Neuronal stem cell (in vitro differentiated cells): ENCODE measurements around the gene CD52.

Experiments used
- DNase-seq: peaks from one replicate; pipeline ENCODE4 v3.0.0-alpha.2; 2013; ENCODE audit warnings: low spot score
- H2AFZ ChIP-seq: one replicate; pipeline ENCODE4 v1.6.1; 2013; ENCODE audit warnings: mild to moderate bottlenecking, low read length, inconsistent platforms
- H2AK5ac ChIP-seq: 2 replicates; pipeline ENCODE4 v1.6.1; 2013; ENCODE audit warnings: low read depth, mild to moderate bottlenecking, inconsistent platforms, low read length, moderate library complexity, mixed read lengths
- H2BK120ac ChIP-seq: 2 replicates; pipeline ENCODE4 v1.6.1; 2013; ENCODE audit warnings: low read depth, mild to moderate bottlenecking, inconsistent platforms, low read length, moderate library complexity, mixed read lengths
- H2BK12ac ChIP-seq: one replicate; pipeline ENCODE4 v1.6.1; 2013; ENCODE audit warnings: low read length, inconsistent platforms
- H2BK15ac ChIP-seq: 2 replicates; pipeline ENCODE4 v1.6.1; 2013; ENCODE audit warnings: mild to moderate bottlenecking, low read length, inconsistent platforms, mixed read lengths
- H2BK5ac ChIP-seq: one replicate; pipeline ENCODE4 v1.6.1; 2013; ENCODE audit warnings: inconsistent platforms, mild to moderate bottlenecking, low read length, moderate library complexity
- H3K14ac ChIP-seq: one replicate; pipeline ENCODE4 v1.6.1; 2013; ENCODE audit warnings: low read length, inconsistent platforms
- H3K18ac ChIP-seq: 2 replicates; pipeline ENCODE4 v1.6.1; 2013; ENCODE audit warnings: low read length, inconsistent platforms
- H3K23ac ChIP-seq: 2 replicates; pipeline ENCODE4 v1.6.1; 2013; ENCODE audit warnings: low read depth, mild to moderate bottlenecking, mixed read lengths, low read length, inconsistent platforms; ENCODE audit not compliant: poor library complexity
- H3K27ac ChIP-seq: replicated peaks from 3 replicates; pipeline ENCODE4 v1.5.1; 2013; ENCODE audit warnings: low read length, inconsistent platforms
- H3K27me3 ChIP-seq, 3 experiments: 2 replicates each; pipeline ENCODE4 v1.6.1; 2013; ENCODE audit warnings: low read length in 3 of 3, mild to moderate bottlenecking in 2 of 3, inconsistent platforms in 1 of 3, low read depth in 1 of 3, mixed read lengths in 1 of 3, moderate library complexity in 1 of 3; ENCODE audit not compliant: control insufficient read depth in 3 of 3, insufficient read depth in 3 of 3
- H3K36me3 ChIP-seq, 2 donors: replicated peaks in 1 of 2; 2 replicates each; pipeline ENCODE4 v1.6.1; 2013; ENCODE audit warnings: low read length in 2 of 2; ENCODE audit not compliant: control insufficient read depth in 2 of 2, insufficient read depth in 2 of 2
- H3K4ac ChIP-seq: 2 replicates; pipeline ENCODE4 v1.6.1; 2013; ENCODE audit warnings: inconsistent platforms, mild to moderate bottlenecking, low read length, moderate library complexity
- H3K4me1 ChIP-seq, 2 donors: 1 replicate in 1 of 2; 2 replicates in 1 of 2; pipeline ENCODE4 v1.6.1; 2013; ENCODE audit warnings: low read length in 2 of 2, low read depth in 1 of 2; ENCODE audit not compliant: control insufficient read depth in 2 of 2, insufficient read depth in 1 of 2
- H3K4me2 ChIP-seq: one replicate; pipeline ENCODE4 v1.6.1; 2013; ENCODE audit warnings: mild to moderate bottlenecking, low read length, inconsistent platforms; ENCODE audit not compliant: insufficient read depth, poor library complexity, severe bottlenecking
- H3K4me3 ChIP-seq, 2 donors: 2 replicates each; pipeline ENCODE4 v1.5.1; 2013; ENCODE audit warnings: low read length in 2 of 2, mild to moderate bottlenecking in 2 of 2, inconsistent platforms in 1 of 2, moderate library complexity in 1 of 2
- H3K79me1 ChIP-seq: one replicate; pipeline ENCODE4 v1.6.1; 2013; ENCODE audit warnings: low read depth, mild to moderate bottlenecking, inconsistent platforms, low read length, moderate library complexity
- H3K9ac ChIP-seq: one replicate; pipeline ENCODE4 v1.6.1; 2013; ENCODE audit warnings: mild to moderate bottlenecking, low read depth, low read length, inconsistent platforms; ENCODE audit not compliant: poor library complexity
- H3K9me3 ChIP-seq, 2 donors: replicated peaks in 1 of 2; 2 replicates each; pipeline versions ENCODE3 to v1.6.1; 2013; ENCODE audit warnings: low read length in 2 of 2, mild to moderate bottlenecking in 2 of 2, inconsistent platforms in 1 of 2, low read depth in 1 of 2, mixed read lengths in 1 of 2, moderate library complexity in 1 of 2; ENCODE audit not compliant: control insufficient read depth in 2 of 2, insufficient read depth in 1 of 2
- H4K8ac ChIP-seq: one replicate; pipeline ENCODE4 v1.6.1; 2013; ENCODE audit warnings: low read depth, mild to moderate bottlenecking, inconsistent platforms, low read length, moderate library complexity
- H4K91ac ChIP-seq: one replicate; pipeline ENCODE4 v1.6.1; 2013; ENCODE audit warnings: low read length, low read depth, mild to moderate bottlenecking, inconsistent platforms; ENCODE audit not compliant: poor library complexity
- WGBS, 2 donors: extraction: QIAGEN DNeasy Blood & Tissue Kit; methylation state at CpG; one replicate each; pipeline ENCODE4 v1.1.7; 2013; ENCODE audit warnings: missing lambda C conversion rate in 2 of 2, mixed read lengths in 1 of 2; ENCODE audit not compliant: insufficient read length in 2 of 2, insufficient replicate concordance in 1 of 2; ENCODE audit errors: extremely low coverage in 2 of 2; 5-methylcytosine and 5-hydroxymethylcytosine counted together

Gene CD52

DNA sequence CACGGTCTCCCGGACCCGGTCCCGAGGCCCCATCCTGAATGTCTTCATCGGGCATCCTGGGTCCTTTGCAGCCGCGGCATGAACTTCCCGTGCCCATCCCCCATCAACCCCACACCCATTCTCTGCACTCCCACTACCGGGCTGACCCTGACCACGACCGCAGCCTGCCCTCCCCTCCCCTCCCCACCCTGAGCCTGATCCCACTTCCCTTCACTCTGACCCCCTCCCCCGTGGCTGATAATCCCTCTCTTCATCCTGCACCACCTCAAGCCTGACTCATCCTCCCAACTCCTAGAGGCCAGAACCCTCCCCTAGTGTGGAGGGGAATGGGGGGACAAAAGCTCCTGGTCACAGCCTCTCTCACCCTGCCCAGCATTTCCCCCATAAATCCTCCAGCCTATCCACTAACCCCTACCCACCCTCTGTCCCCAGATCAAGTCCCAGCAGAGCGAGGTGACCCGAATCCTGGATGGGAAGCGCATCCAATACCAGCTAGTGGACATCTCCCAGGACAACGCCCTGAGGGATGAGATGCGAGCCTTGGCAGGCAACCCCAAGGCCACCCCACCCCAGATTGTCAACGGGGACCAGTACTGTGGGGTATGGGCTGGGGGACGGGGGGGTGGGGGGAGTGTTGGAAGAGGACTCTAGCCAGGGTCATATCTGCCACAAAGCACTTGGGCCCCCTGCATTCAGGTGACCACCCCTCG lies 37.3 kb upstream of the CD52 start:
- Histone ChIP-seq H3K79me1 (peaks cover 10% of the 10 kb centered on the region), H3K14ac (peak overlapping the region; percentile 23), H2AK5ac (peak overlapping the region; percentile 67), H3K4me1 (peaks cover 30 to 33% of the 10 kb centered on the region in 2 donors), H4K91ac (peak overlapping the region; percentile 7), H3K4me2 (peak overlapping the region; percentile 95), H3K18ac (peak overlapping the region; percentile 97), H3K9me3 (no peaks in the 10 kb centered on the region), H3K4me3 (peak overlapping the region; percentile 64 to 87), H3K27ac (no peak overlapping the region), H3K23ac (peak overlapping the region; percentile 92), H2BK12ac (no peak overlapping the region), H2AFZ (peak overlapping the region; percentile 97), H2BK5ac (no peak overlapping the region), H3K9ac (peak overlapping the region; percentile 78), H2BK120ac (no peak overlapping the region), H4K8ac (no peak overlapping the region), H2BK15ac (peak overlapping the region; percentile 30), H3K27me3 (no peaks in the 10 kb centered on the region), H3K36me3 (peaks cover 31 to 54% of the 10 kb centered on the region in 2 donors), H3K4ac (peak overlapping the region; percentile 18)
- WGBS, 2 donors = no CpG with 5 or more reads among the region's 20 CpGs
- DNase-seq = no peak

DNA sequence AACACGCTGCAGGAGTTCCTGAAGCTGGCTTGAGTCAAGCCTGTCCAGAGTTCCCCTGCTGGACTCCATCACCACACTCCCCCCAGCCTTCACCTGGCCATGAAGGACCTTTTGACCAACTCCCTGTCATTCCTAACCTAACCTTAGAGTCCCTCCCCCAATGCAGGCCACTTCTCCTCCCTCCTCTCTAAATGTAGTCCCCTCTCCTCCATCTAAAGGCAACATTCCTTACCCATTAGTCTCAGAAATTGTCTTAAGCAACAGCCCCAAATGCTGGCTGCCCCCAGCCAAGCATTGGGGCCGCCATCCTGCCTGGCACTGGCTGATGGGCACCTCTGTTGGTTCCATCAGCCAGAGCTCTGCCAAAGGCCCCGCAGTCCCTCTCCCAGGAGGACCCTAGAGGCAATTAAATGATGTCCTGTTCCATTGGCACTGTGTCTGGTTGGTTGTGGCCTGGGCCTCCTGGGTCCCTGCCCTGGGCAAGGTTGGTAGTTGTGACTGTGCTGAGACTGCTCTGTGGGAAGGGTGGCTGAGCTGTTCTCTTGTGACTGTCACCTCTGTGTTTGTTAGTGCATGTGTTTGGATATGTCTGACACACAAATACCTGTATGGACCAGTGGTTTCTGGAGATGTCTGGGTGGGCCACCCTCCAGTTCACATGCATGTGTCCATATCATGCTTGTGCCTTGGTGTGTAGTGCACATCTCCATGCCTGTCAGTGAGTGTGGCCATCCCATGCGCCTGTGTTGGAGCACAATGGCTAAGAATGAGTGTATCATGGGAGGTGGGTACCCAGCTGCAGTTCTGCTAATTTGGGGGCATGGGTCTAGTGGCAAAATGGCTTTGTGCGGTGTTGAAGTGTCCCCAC lies 36.4 kb upstream of the CD52 start:
- peak overlapping the region; percentile 27 for H3K4me2 ChIP-seq
- H2BK15ac ChIP-seq = peak overlapping the region; percentile 2
- WGBS, 2 donors = no CpG with 5 or more reads among the region's 5 CpGs
- H3K4me3 ChIP-seq = peak overlapping the region in 1 of 2 donors; percentile 42
- no peak overlapping the region for H2BK120ac ChIP-seq
- H3K14ac ChIP-seq = no peak overlapping the region
- H2BK12ac ChIP-seq = no peak overlapping the region
- no peak overlapping the region for H2AFZ ChIP-seq
- no peak overlapping the region for H4K8ac ChIP-seq
- H3K79me1 ChIP-seq = peaks cover 10% of the 10 kb centered on the region
- H3K27ac ChIP-seq = peak overlapping the region; percentile 73
- DNase-seq = no peak
- H3K27me3 ChIP-seq = no peaks in the 10 kb centered on the region
- no peak overlapping the region for H3K9ac ChIP-seq
- H2BK5ac ChIP-seq = no peak overlapping the region
- peak overlapping the region; percentile 12 for H3K18ac ChIP-seq
- no peak overlapping the region for H2AK5ac ChIP-seq
- no peak overlapping the region for H3K23ac ChIP-seq
- H4K91ac ChIP-seq = no peak overlapping the region
- peaks cover 31 to 33% of the 10 kb centered on the region in 2 donors for H3K4me1 ChIP-seq
- H3K9me3 ChIP-seq = no peaks in the 10 kb centered on the region
- peaks cover 26 to 47% of the 10 kb centered on the region in 2 donors for H3K36me3 ChIP-seq
- no peak overlapping the region for H3K4ac ChIP-seq

DNA sequence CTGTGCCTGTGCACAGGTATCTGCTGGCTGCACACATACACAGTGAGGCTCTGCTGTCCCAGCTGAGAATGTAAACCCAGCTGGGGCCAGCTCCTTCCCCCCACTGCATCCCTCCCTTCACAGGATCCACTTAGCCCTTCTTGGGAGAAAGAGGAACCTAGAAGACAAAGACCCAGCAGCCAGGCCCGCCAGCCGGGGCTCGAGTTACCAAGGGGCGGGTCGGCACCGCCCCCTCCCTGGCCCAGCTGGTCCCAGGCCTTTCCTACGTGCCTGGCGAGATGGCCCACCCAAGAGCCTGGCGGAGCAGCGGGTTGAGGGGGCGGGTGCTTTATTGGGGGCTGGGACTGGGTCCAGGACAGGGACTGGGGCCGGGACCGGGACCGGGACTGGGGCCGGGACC lies 35.8 kb upstream of the CD52 start:
- Histone ChIP-seq H3K4me2 (peak overlapping the region; percentile 48), H3K23ac (no peak overlapping the region), H2AFZ (no peak overlapping the region), H2BK15ac (no peak overlapping the region), H3K27ac (peak overlapping the region; percentile 73), H2BK12ac (no peak overlapping the region), H4K91ac (no peak overlapping the region), H2BK120ac (no peak overlapping the region), H2BK5ac (peak overlapping the region; percentile 68), H3K36me3 (peaks cover 20 to 41% of the 10 kb centered on the region in 2 donors), H3K79me1 (peaks cover 8% of the 10 kb centered on the region), H3K18ac (peak overlapping the region; percentile 12), H3K4me3 (no peak overlapping the region), H3K4me1 (peaks cover 31 to 35% of the 10 kb centered on the region in 2 donors), H3K4ac (no peak overlapping the region), H3K9ac (no peak overlapping the region), H2AK5ac (peak overlapping the region; percentile 31), H3K14ac (no peak overlapping the region), H3K9me3 (no peaks in the 10 kb centered on the region), H4K8ac (no peak overlapping the region), H3K27me3 (no peaks in the 10 kb centered on the region)
- WGBS, 2 donors = no CpG with 5 or more reads among the region's 15 CpGs
- DNase-seq = peak; percentile 91

DNA sequence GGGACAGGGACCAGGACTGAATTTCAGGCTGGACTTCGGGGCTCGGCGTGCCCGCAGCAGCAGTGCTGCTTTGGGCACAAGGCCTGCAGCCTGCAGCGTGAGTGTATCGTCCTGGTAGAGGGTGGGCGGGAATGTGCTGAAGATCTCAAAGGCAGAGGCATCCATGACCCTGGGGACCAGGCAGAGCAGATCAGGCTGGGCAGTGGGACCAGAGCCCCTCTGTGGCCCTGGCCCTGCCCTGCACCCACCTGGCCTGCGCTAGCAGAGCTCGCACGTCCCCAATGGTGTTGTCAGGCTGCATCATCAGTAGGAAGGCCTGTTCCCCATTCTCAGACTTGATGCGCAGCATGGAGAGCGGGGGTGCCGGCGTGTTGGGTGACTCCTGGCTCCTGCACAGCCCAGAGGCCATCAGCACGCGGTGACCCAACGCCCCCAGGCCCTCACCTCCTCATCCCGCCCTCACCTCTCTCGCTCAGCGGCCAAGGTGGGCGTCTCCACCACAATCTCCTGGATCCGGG lies 35.3 kb upstream of the CD52 start:
- H3K4me2 ChIP-seq = peak overlapping the region; percentile 48
- no peak overlapping the region for H3K4me3 ChIP-seq
- no peaks in the 10 kb centered on the region for H3K27me3 ChIP-seq
- H2AFZ ChIP-seq = no peak overlapping the region
- H2BK15ac ChIP-seq = peak overlapping the region; percentile 62
- H3K4me1 ChIP-seq = peaks cover 31 to 40% of the 10 kb centered on the region in 2 donors
- H2BK12ac ChIP-seq = peak overlapping the region; percentile 97
- peak overlapping the region; percentile 60 for H3K4ac ChIP-seq
- H2BK5ac ChIP-seq = peak overlapping the region; percentile 68
- no peak overlapping the region for H2BK120ac ChIP-seq
- H3K36me3 ChIP-seq = peaks cover 15 to 36% of the 10 kb centered on the region in 2 donors
- H3K79me1 ChIP-seq = peaks cover 8% of the 10 kb centered on the region
- peak overlapping the region; percentile 31 for H2AK5ac ChIP-seq
- no peak overlapping the region for H4K91ac ChIP-seq
- WGBS, 2 donors = no CpG with 5 or more reads among the region's 22 CpGs
- peak overlapping the region; percentile 93 for H3K18ac ChIP-seq
- H3K9me3 ChIP-seq = no peaks in the 10 kb centered on the region
- peak overlapping the region; percentile 88 for H3K9ac ChIP-seq
- no peak for DNase-seq
- no peak overlapping the region for H4K8ac ChIP-seq
- peak overlapping the region; percentile 41 for H3K14ac ChIP-seq
- H3K27ac ChIP-seq = peak overlapping the region; percentile 63
- no peak overlapping the region for H3K23ac ChIP-seq
